ELR (cell line): Measurements from ENCODE around the gene HGS.
A peak's percentile ranks its signal among the peaks of the same experiment; 100 is the strongest.

Experiments
- DNase-seq: peaks from one replicate; pipeline ENCODE4 v3.0.0-alpha.2; 2015; ENCODE audit warnings: low read depth

Gene HGS

GRCh38 chr17:81686614-81687013 lies 2.8 kb downstream of the HGS start:
- no peak for DNase-seq

- DNase-seq: no peak
Measured at GRCh38 chr17:81687770-81688541, 4.1 kb downstream of the HGS start.

GRCh38 chr17:81688616-81689015 lies 4.8 kb downstream of the HGS start:
- DNase-seq: no peak

- DNase-seq: no peak
Measured at GRCh38 chr17:81690066-81690465, 6.3 kb downstream of the HGS start.

GRCh38 chr17:81690549-81690948 lies 6.7 kb downstream of the HGS start:
- no peak for DNase-seq

- no peak for DNase-seq
Measured at GRCh38 chr17:81691196-81691595, 7.4 kb downstream of the HGS start.

GRCh38 chr17:81691608-81692007 lies 7.8 kb downstream of the HGS start:
- DNase-seq: no peak

- DNase-seq: peak; percentile 27
Measured at GRCh38 chr17:81693509-81694210, 9.8 kb downstream of the HGS start.

- DNase-seq: no peak
Measured at GRCh38 chr17:81694810-81695209, 11.0 kb downstream of the HGS start.

GRCh38 chr17:81695211-81695610 lies 11.4 kb downstream of the HGS start:
- no peak for DNase-seq

GRCh38 chr17:81695801-81696200 lies 12.0 kb downstream of the HGS start:
- no peak for DNase-seq

GRCh38 chr17:81696218-81696941 lies 12.6 kb downstream of the HGS start:
- no peak for DNase-seq

- no peak for DNase-seq
Measured at GRCh38 chr17:81697261-81698044, 13.6 kb downstream of the HGS start.

- no peak for DNase-seq
Measured at GRCh38 chr17:81700353-81701287, 16.8 kb downstream of the HGS start.

- peak; percentile 59 for DNase-seq
Measured at GRCh38 chr17:81701288-81702071, 17.7 kb downstream of the HGS start.

GRCh38 chr17:81702934-81703746 lies 19.3 kb downstream of the HGS start, which contains the start of gene MRPL12:
MRPL12 (plus strand) TSS chr17:81703367; CDS start chr17:81703502, 135 bp downstream.
- DNase-seq: peak; percentile 97

GRCh38 chr17:81703747-81704654 lies 20.2 kb downstream of the HGS start:
- peak; percentile 28 for DNase-seq
